Measurements from ENCODE around the gene ZNF609. TPM values are rescaled to one million over a fixed set of nuclear protein-coding genes. Genes with fewer than 3 reads are reported as not detected.
"Not testable (repeated sequence)": the region's sequence is repeated elsewhere in the genome, so short reads cannot be mapped to it uniquely, and the experiment has no call there.

Gene ZNF609
- total RNA-seq, 1 experiment from 2014 or later, result 35.0 TPM

DNA sequence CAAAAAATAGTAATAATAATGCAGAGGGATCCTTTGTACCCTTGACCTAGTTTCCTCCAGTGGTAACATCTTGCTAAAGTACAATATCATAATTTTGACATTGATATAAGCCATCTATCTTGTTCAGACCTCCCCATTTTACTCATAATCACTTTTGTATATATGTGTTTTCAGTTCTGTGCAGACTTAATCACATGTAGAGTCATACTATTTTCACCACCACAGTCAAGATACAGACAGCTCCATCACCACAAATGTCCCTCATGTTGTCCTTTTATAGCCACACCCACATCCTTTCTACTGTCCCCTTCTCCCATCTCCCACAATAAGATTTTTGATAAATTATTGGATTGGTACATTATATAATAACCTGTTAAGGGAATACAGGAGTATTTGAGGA is 25.4 kb downstream of the ZNF609 start:
- DNase-seq (ENCODE audit: low spot score), result no peak
- POLR2A ChIA-PET (ENCODE audit: low non-redundant PET), result no interaction called here
- intact Hi-C loops (cut with micrococcal nuclease; ENCODE audit: unreplicated experiment), result no loop called here
- no TSS peak for BruUV-seq (replicated peaks)
- no peak overlapping the region for H3K27ac ChIP-seq (ENCODE audit: low read depth, low read length, poor library complexity, severe bottlenecking)
- no peak for TF ChIP-seq EZH2 (IDR thresholded peaks at IDR 0.05; ENCODE audit: borderline replicate concordance, low read depth, low read length, poor library complexity, severe bottlenecking)
- TF ChIP-seq, protein P1, sequence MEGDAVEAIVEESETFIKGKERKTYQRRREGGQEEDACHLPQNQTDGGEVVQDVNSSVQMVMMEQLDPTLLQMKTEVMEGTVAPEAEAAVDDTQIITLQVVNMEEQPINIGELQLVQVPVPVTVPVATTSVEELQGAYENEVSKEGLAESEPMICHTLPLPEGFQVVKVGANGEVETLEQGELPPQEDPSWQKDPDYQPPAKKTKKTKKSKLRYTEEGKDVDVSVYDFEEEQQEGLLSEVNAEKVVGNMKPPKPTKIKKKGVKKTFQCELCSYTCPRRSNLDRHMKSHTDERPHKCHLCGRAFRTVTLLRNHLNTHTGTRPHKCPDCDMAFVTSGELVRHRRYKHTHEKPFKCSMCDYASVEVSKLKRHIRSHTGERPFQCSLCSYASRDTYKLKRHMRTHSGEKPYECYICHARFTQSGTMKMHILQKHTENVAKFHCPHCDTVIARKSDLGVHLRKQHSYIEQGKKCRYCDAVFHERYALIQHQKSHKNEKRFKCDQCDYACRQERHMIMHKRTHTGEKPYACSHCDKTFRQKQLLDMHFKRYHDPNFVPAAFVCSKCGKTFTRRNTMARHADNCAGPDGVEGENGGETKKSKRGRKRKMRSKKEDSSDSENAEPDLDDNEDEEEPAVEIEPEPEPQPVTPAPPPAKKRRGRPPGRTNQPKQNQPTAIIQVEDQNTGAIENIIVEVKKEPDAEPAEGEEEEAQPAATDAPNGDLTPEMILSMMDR (conservative IDR thresholded peaks at IDR 0.05; ENCODE audit: low read depth, low read length), result no peak
- no peaks in the 10 kb centered on the region for H3K4me1 ChIP-seq (ENCODE audit: insufficient read depth, low read length, poor library complexity, severe bottlenecking)
- CTCF ChIA-PET, result no interaction called here
- H3K27me3 ChIP-seq (replicated peaks; ENCODE audit: insufficient read depth, low read depth, low read length, poor library complexity), result no peaks in the 10 kb centered on the region
- no peak overlapping the region for H3K4me3 ChIP-seq (ENCODE audit: low read depth, low read length, poor library complexity, severe bottlenecking)
- H3K9me3 ChIP-seq (ENCODE audit: low read depth, low read length, poor library complexity, severe bottlenecking), result no peaks in the 10 kb centered on the region
- H3K36me3 ChIP-seq (ENCODE audit: insufficient read depth, low read length, poor library complexity, severe bottlenecking), result no peaks in the 10 kb centered on the region

DNA sequence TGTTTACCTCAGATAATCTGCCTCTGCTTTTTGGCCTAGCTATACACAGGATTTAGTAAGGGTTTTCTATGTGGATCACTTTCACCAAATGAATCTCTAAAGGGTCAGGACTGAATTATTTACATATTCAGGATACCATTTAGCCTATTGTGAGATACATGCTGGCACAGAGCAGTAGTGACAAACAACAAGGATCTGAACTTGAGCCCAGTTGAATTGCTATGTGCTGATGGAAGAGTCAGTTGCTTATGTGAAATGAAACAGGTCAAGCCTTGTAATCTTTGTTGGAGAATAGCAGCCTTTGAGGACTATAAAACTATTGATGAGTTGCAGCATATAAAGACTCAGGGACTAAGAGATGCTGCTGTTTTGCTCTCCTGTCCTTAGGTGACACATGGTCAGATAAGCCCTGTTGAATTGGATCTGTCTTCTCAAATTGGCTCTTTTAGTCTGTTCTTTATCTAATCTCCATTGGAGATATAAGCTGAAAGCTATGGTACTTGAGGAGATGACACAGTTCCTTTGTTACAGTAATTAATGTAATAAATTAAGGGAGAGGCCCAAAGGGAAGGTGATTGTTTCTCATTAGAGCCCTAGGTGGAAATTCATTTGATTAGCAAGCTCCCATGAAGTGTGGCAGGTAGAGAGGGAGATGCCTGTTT is 30.4 kb downstream of the ZNF609 start:
- no peaks in the 10 kb centered on the region for H3K4me1 ChIP-seq (ENCODE audit: insufficient read depth, low read length, poor library complexity, severe bottlenecking)
- H3K4me3 ChIP-seq (ENCODE audit: low read depth, low read length, poor library complexity, severe bottlenecking), result no peak overlapping the region
- no peaks in the 10 kb centered on the region for H3K36me3 ChIP-seq (ENCODE audit: insufficient read depth, low read length, poor library complexity, severe bottlenecking)
- no peaks in the 10 kb centered on the region for H3K27me3 ChIP-seq (replicated peaks; ENCODE audit: insufficient read depth, low read depth, low read length, poor library complexity)
- DNase-seq (ENCODE audit: low spot score), result no peak
- H3K9me3 ChIP-seq (ENCODE audit: low read depth, low read length, poor library complexity, severe bottlenecking), result no peaks in the 10 kb centered on the region
- H3K27ac ChIP-seq (ENCODE audit: low read depth, low read length, poor library complexity, severe bottlenecking), result no peak overlapping the region
- ChIA-PET CTCF (no interaction called here), POLR2A (ENCODE audit: low non-redundant PET) (no interaction called here)
- no peak for TF ChIP-seq EZH2 (IDR thresholded peaks at IDR 0.05; ENCODE audit: borderline replicate concordance, low read depth, low read length, poor library complexity, severe bottlenecking)
- TF ChIP-seq, protein P1 (conservative IDR thresholded peaks at IDR 0.05; ENCODE audit: low read depth, low read length), result no peak
- intact Hi-C loops (cut with micrococcal nuclease; ENCODE audit: unreplicated experiment), result no loop called here
- BruUV-seq (replicated peaks), result no TSS peak

GRCh38 chr15:64493641-64494040 is 33.3 kb downstream of the ZNF609 start:
- CTCF ChIA-PET, result no interaction called here
- no peak for DNase-seq (ENCODE audit: low spot score)
- no TSS peak for BruUV-seq (replicated peaks)

GRCh38 chr15:64495968-64496367 is 35.6 kb downstream of the ZNF609 start:
- H3K27me3 ChIP-seq (replicated peaks; ENCODE audit: insufficient read depth, low read depth, low read length, poor library complexity); BruUV-seq (replicated peaks); H3K4me1 ChIP-seq (ENCODE audit: insufficient read depth, low read length, poor library complexity, severe bottlenecking); CTCF ChIA-PET; H3K4me3 ChIP-seq (ENCODE audit: low read depth, low read length, poor library complexity, severe bottlenecking); H3K9me3 ChIP-seq (ENCODE audit: low read depth, low read length, poor library complexity, severe bottlenecking); POLR2A ChIA-PET (ENCODE audit: low non-redundant PET); intact Hi-C loops (cut with micrococcal nuclease; ENCODE audit: unreplicated experiment); H3K27ac ChIP-seq (ENCODE audit: low read depth, low read length, poor library complexity, severe bottlenecking); DNase-seq (ENCODE audit: low spot score): not testable (repeated sequence)
- H3K36me3 ChIP-seq (ENCODE audit: insufficient read depth, low read length, poor library complexity, severe bottlenecking), result peaks cover 13% of the 10 kb centered on the region

More at GRCh38 chr15:64493641-64494040, 33.3 kb downstream of the ZNF609 start:
- H3K36me3 ChIP-seq (ENCODE audit: insufficient read depth, low read length, poor library complexity, severe bottlenecking), result no peaks in the 10 kb centered on the region
- H3K4me3 ChIP-seq (ENCODE audit: low read depth, low read length, poor library complexity, severe bottlenecking), result no peak overlapping the region
- no peak for TF ChIP-seq EZH2 (IDR thresholded peaks at IDR 0.05; ENCODE audit: borderline replicate concordance, low read depth, low read length, poor library complexity, severe bottlenecking)
- TF ChIP-seq, protein P1 (conservative IDR thresholded peaks at IDR 0.05; ENCODE audit: low read depth, low read length), result no peak
- no peaks in the 10 kb centered on the region for H3K9me3 ChIP-seq (ENCODE audit: low read depth, low read length, poor library complexity, severe bottlenecking)
- POLR2A ChIA-PET (ENCODE audit: low non-redundant PET), result no interaction called here
- no peak overlapping the region for H3K27ac ChIP-seq (ENCODE audit: low read depth, low read length, poor library complexity, severe bottlenecking)
- no peaks in the 10 kb centered on the region for H3K4me1 ChIP-seq (ENCODE audit: insufficient read depth, low read length, poor library complexity, severe bottlenecking)
- intact Hi-C loops (cut with micrococcal nuclease; ENCODE audit: unreplicated experiment), result no loop called here
- no peaks in the 10 kb centered on the region for H3K27me3 ChIP-seq (replicated peaks; ENCODE audit: insufficient read depth, low read depth, low read length, poor library complexity)

All from A673 (cell line).